Astrocyte of the cerebellum (primary cell): ENCODE results near the gene PCED1B.

ENCODE experiments used
- DNase-seq: peaks from one replicate; pipeline ENCODE4 v3.0.0-alpha.2; 2011; ENCODE audit warnings: low read depth
- H3K4me3 ChIP-seq: 2 replicates; pipeline ENCODE4 v1.5.1; 2011; ENCODE audit warnings: mild to moderate bottlenecking, low read depth, low read length, moderate library complexity
- CTCF ChIP-seq: IDR thresholded peaks from 2 replicates; pipeline ENCODE4 v1.5.1; 2012; ENCODE audit warnings: low read length, low read depth, moderate library complexity, mild to moderate bottlenecking; ENCODE audit errors: missing control alignments
- in situ Hi-C: cut with HindIII; loops from 2 replicates; pipeline ENCODE4 v1.10.0; 2017; ENCODE audit warnings: low sequenced_read_pairs

PCED1B gene

GRCh38 chr12:47155457-47156166 is 76.2 kb downstream of the PCED1B start:
- in situ Hi-C loops, result no loop called here
- DNase-seq, result no peak
- no peak for TF ChIP-seq CTCF
- H3K4me3 ChIP-seq, result no peak overlapping the region

- in situ Hi-C loops, result no loop called here
- no peak overlapping the region for H3K4me3 ChIP-seq
- no peak for DNase-seq
- no peak for TF ChIP-seq CTCF
Observed at GRCh38 chr12:47156167-47156736, 76.8 kb downstream of the PCED1B start.

GRCh38 chr12:47158792-47159191 is 79.4 kb downstream of the PCED1B start:
- no peak for TF ChIP-seq CTCF
- H3K4me3 ChIP-seq, result no peak overlapping the region
- in situ Hi-C loops, result no loop called here
- DNase-seq, result no peak

GRCh38 chr12:47159348-47159747 is 79.9 kb downstream of the PCED1B start:
- TF ChIP-seq CTCF, result no peak
- no peak overlapping the region for H3K4me3 ChIP-seq
- DNase-seq, result no peak
- in situ Hi-C loops, result no loop called here

- in situ Hi-C loops, result no loop called here
- DNase-seq, result no peak
- no peak for TF ChIP-seq CTCF
- no peak overlapping the region for H3K4me3 ChIP-seq
Observed at GRCh38 chr12:47160316-47161244, 81.2 kb downstream of the PCED1B start.

- TF ChIP-seq CTCF, result no peak
- in situ Hi-C loops, result no loop called here
- no peak for DNase-seq
- no peak overlapping the region for H3K4me3 ChIP-seq
Observed at GRCh38 chr12:47164116-47164515, 84.7 kb downstream of the PCED1B start.
